ENCODE results near the gene NME2.

- TF ChIP-seq EZH2 (IDR thresholded peaks at IDR 0.05; ENCODE audit: low read depth) = no peak
- TF ChIP-seq, protein P1, sequence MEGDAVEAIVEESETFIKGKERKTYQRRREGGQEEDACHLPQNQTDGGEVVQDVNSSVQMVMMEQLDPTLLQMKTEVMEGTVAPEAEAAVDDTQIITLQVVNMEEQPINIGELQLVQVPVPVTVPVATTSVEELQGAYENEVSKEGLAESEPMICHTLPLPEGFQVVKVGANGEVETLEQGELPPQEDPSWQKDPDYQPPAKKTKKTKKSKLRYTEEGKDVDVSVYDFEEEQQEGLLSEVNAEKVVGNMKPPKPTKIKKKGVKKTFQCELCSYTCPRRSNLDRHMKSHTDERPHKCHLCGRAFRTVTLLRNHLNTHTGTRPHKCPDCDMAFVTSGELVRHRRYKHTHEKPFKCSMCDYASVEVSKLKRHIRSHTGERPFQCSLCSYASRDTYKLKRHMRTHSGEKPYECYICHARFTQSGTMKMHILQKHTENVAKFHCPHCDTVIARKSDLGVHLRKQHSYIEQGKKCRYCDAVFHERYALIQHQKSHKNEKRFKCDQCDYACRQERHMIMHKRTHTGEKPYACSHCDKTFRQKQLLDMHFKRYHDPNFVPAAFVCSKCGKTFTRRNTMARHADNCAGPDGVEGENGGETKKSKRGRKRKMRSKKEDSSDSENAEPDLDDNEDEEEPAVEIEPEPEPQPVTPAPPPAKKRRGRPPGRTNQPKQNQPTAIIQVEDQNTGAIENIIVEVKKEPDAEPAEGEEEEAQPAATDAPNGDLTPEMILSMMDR (conservative IDR thresholded peaks at IDR 0.05) = peak; percentile 92
Observed at GRCh38 chr17:51166987-51167931, 1.0 kb downstream of the NME2 start.
